ENCODE measurements around the gene DDX42.

Gene DDX42

DNA sequence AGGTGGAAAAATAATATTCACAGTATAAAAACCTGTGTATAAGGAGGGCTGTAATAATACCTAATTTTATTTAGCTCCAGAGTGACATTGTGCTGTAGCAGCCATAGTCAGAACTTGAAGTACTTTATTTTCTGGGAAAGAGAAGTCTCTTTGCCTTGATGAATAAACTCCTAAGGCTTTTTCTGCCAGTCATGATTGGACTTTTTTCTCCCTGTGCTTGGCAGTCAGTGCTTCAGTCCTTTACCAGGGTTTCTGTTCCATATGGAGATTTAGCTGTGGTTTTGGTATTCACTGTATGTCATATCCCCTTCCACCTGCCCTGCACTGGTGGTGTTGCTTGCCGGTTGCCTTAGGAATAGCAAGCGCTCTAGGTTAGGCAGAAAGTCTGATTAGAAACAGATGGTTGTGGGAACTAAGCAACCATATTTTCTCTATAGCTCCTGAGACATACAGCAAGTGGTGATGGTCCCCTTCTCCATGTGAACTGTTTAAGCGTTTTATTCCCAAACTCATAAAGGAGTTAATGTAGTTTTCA, 24.7 kb downstream of the DDX42 start:
- TF ChIP-seq ZNF274 (IDR thresholded peaks at IDR 0.05; ENCODE audit: low read depth, low read length) = no peak
- H3K4me3 ChIP-seq (ENCODE audit: low read length) = no peak overlapping the region

DNA sequence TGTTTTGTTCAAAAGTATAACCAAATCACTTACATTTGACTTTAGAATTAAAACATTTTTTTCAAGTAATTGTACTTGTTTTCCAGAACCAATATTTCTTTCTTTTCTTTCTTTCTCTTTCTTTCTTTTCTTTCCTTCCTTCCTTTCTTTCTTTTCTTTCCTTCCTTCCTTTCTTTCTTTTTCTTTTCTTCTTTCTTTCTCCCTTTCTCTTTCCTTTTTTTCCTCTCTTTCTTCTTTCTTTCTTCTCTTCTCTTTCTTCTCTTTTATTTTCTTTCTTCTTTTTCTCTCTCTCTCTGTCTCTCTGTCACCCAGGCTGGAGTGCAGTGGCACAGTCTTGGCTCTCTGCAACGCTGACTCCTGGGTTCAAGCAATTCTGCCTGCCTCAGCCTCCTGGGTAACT, 26.8 kb downstream of the DDX42 start:
- no peak for TF ChIP-seq ZNF274 (IDR thresholded peaks at IDR 0.05; ENCODE audit: low read depth, low read length)
- H3K4me3 ChIP-seq (ENCODE audit: low read length) = no peak overlapping the region

- H3K4me3 ChIP-seq (ENCODE audit: low read length) = no peak overlapping the region
- TF ChIP-seq ZNF274 (IDR thresholded peaks at IDR 0.05; ENCODE audit: low read depth, low read length) = no peak
Measured at GRCh38 chr17:63804328-63804727, 30.4 kb downstream of the DDX42 start.

DNA sequence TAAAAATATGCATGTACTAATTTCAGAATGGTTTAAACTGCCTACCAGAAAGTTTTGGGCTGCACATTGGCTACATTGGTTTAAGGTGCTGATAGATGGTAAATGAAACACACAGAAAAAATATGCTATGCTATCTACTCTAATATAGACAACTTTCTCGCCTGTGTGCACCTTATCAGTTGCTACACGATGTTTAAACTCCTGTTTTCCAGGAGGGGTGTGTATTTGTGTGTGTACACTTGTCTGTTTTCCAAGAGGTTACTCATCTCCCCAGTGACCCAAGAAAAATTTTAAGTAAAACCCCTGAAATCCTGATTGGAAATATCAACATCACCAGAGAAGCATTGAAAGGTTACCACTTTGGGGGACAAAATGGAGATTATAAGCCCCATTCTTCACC, 31.6 kb downstream of the DDX42 start:
- no peak for TF ChIP-seq ZNF274 (IDR thresholded peaks at IDR 0.05; ENCODE audit: low read depth, low read length)
- no peak overlapping the region for H3K4me3 ChIP-seq (ENCODE audit: low read length)

GRCh38 chr17:63809970-63810369, 36.0 kb downstream of the DDX42 start:
- H3K4me3 ChIP-seq (ENCODE audit: low read length) = no peak overlapping the region
- TF ChIP-seq ZNF274 (IDR thresholded peaks at IDR 0.05; ENCODE audit: low read depth, low read length) = no peak

GRCh38 chr17:63816123-63816522, 42.2 kb downstream of the DDX42 start:
- H3K4me3 ChIP-seq (ENCODE audit: low read length) = no peak overlapping the region
- TF ChIP-seq ZNF274 (IDR thresholded peaks at IDR 0.05; ENCODE audit: low read depth, low read length) = no peak

GRCh38 chr17:63816669-63817068, 42.7 kb downstream of the DDX42 start:
- no peak for TF ChIP-seq ZNF274 (IDR thresholded peaks at IDR 0.05; ENCODE audit: low read depth, low read length)
- no peak overlapping the region for H3K4me3 ChIP-seq (ENCODE audit: low read length)

GRCh38 chr17:63817736-63818385, 43.9 kb downstream of the DDX42 start:
- TF ChIP-seq ZNF274 (IDR thresholded peaks at IDR 0.05; ENCODE audit: low read depth, low read length) = no peak

GRCh38 chr17:63819131-63819530, 45.2 kb downstream of the DDX42 start:
- H3K4me3 ChIP-seq (ENCODE audit: low read length) = no peak overlapping the region
- TF ChIP-seq ZNF274 (IDR thresholded peaks at IDR 0.05; ENCODE audit: low read depth, low read length) = no peak

More at GRCh38 chr17:63817736-63818385, 43.9 kb downstream of the DDX42 start:
- no peak overlapping the region for H3K4me3 ChIP-seq (ENCODE audit: low read length)

GRCh38 chr17:63819585-63820537, 45.9 kb downstream of the DDX42 start:
- no peak overlapping the region for H3K4me3 ChIP-seq (ENCODE audit: low read length)
- no peak for TF ChIP-seq ZNF274 (IDR thresholded peaks at IDR 0.05; ENCODE audit: low read depth, low read length)

DNA sequence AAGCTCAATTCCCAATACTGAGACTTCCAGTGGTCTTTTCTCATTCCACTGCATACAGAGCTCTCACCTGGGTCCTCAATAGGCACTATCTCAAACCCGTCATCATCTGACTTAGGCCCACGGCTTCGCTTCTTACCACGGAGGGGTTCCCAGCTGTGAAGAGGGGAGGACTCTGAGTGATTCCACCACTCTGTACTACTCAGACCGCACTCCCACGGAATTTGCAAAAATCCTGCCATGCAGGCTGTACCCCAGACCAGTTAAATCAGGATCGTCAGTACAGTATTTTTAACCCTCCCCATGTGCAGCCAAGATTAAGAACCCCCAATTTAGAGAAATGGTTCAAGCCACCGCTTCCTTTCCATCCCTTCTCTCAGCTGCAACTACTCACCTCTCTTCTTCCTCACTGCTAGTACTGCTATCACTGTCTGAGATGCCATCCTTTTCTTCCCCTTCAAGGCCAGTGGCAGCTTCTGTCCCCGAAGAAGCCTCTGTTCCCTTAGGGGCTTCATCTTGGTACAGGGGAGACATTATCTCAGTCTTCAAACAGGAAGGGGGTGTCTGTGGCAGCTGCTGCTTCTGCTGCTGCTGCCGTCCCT, 47.1 kb downstream of the DDX42 start:
- H3K4me3 ChIP-seq (ENCODE audit: low read length) = no peak overlapping the region
- no peak for TF ChIP-seq ZNF274 (IDR thresholded peaks at IDR 0.05; ENCODE audit: low read depth, low read length)

GRCh38 chr17:63821804-63822203, 47.8 kb downstream of the DDX42 start:
- no peak for TF ChIP-seq ZNF274 (IDR thresholded peaks at IDR 0.05; ENCODE audit: low read depth, low read length)
- no peak overlapping the region for H3K4me3 ChIP-seq (ENCODE audit: low read length)

- no peak overlapping the region for H3K4me3 ChIP-seq (ENCODE audit: low read length)
- no peak for TF ChIP-seq ZNF274 (IDR thresholded peaks at IDR 0.05; ENCODE audit: low read depth, low read length)
Measured at GRCh38 chr17:63822537-63822936, 48.6 kb downstream of the DDX42 start.

GRCh38 chr17:63823659-63824331, 49.8 kb downstream of the DDX42 start:
- TF ChIP-seq ZNF274 (IDR thresholded peaks at IDR 0.05; ENCODE audit: low read depth, low read length) = no peak
- H3K4me3 ChIP-seq (ENCODE audit: low read length) = no peak overlapping the region
